GM23338 (cell line): ENCODE results near the gene LIPM. TPM values are rescaled to one million over a fixed set of nuclear protein-coding genes. Genes with fewer than 3 reads are reported as not detected.

Source experiments
- ATAC-seq: fragments of 200-7000 bp; cut with Tn5 transposase; 3 replicates; pipeline ENCODE4 v1.9.1; 2020
- DNase-seq: peaks from one replicate; pipeline ENCODE4 v3.0.0-alpha.2; 2015; ENCODE audit warnings: low spot score
- H2AFZ ChIP-seq: fragments of 200-600 bp; sonication (generic); 2 replicates; pipeline ENCODE4 v1.8.0; 2016; ENCODE audit warnings: antibody characterized with exemption, mild to moderate bottlenecking, moderate library complexity
- H3F3A ChIP-seq: fragments of 200-600 bp; sonication (generic); replicated peaks from 2 replicates; pipeline ENCODE4 v1.8.0; 2017; ENCODE audit warnings: antibody characterized with exemption, mixed run types, low read depth
- H3K27ac ChIP-seq: fragments of 200-600 bp; sonication (generic); 2 replicates; pipeline ENCODE4 v1.6.1; 2016; ENCODE audit warnings: low read depth
- H3K27me3 ChIP-seq: fragments of 200-600 bp; sonication (generic); 2 replicates; pipeline ENCODE4 v1.8.0; 2016; ENCODE audit warnings: mild to moderate bottlenecking, mixed run types, moderate library complexity; ENCODE audit not compliant: insufficient read depth
- H3K36me3 ChIP-seq: fragments of 200-600 bp; sonication (generic); 2 replicates; pipeline ENCODE4 v1.8.0; 2016; ENCODE audit warnings: mild to moderate bottlenecking; ENCODE audit not compliant: insufficient read depth
- H3K4me1 ChIP-seq: fragments of 200-600 bp; sonication (generic); 2 replicates; pipeline ENCODE4 v1.8.0; 2016; ENCODE audit warnings: mild to moderate bottlenecking, moderate library complexity; ENCODE audit not compliant: insufficient read depth
- H3K4me2 ChIP-seq: fragments of 200-600 bp; sonication (generic); 2 replicates; pipeline ENCODE4 v1.7.1; 2017; ENCODE audit warnings: mixed run types
- H3K4me3 ChIP-seq: fragments of 200-600 bp; sonication (generic); 2 replicates; pipeline ENCODE4 v1.6.1; 2016; ENCODE audit warnings: mixed run types
- H3K79me2 ChIP-seq: fragments of 200-600 bp; sonication (generic); replicated peaks from 2 replicates; pipeline ENCODE4 v1.8.0; 2017; ENCODE audit warnings: mild to moderate bottlenecking; ENCODE audit not compliant: insufficient read depth
- H3K9me2 ChIP-seq: fragments of 200-600 bp; sonication (generic); 2 replicates; pipeline ENCODE4 v1.8.0; 2017; ENCODE audit not compliant: insufficient read depth
- H4K20me1 ChIP-seq: fragments of 200-600 bp; sonication (generic); replicated peaks from 2 replicates; pipeline ENCODE4 v1.8.0; 2017; ENCODE audit warnings: mild to moderate bottlenecking; ENCODE audit not compliant: insufficient read depth
- H3K27ac Mint-ChIP-seq: 2 replicates; pipeline ENCODE4 v1.8.0; 2020; ENCODE audit warnings: inconsistent platforms, mild to moderate bottlenecking, moderate library complexity, mixed read lengths
- H3K27me3 Mint-ChIP-seq: 3 replicates; pipeline ENCODE4 v1.8.0; 2022; ENCODE audit warnings: low read depth, mild to moderate bottlenecking, moderate library complexity, mixed read lengths, inconsistent platforms; ENCODE audit not compliant: insufficient read depth, poor library complexity
- H3K36me3 Mint-ChIP-seq: 3 replicates; pipeline ENCODE4 v1.8.0; 2021; ENCODE audit warnings: low read depth, mild to moderate bottlenecking, inconsistent platforms, moderate library complexity, mixed read lengths
- H3K4me1 Mint-ChIP-seq: 3 replicates; pipeline ENCODE4 v1.8.0; 2020; ENCODE audit warnings: mild to moderate bottlenecking, inconsistent platforms, mixed read lengths
- H3K4me3 Mint-ChIP-seq: 3 replicates; pipeline ENCODE4 v1.8.0; 2021; ENCODE audit warnings: moderate library complexity, mild to moderate bottlenecking, inconsistent platforms, mixed read lengths
- H3K9me3 Mint-ChIP-seq: 3 replicates; pipeline ENCODE4 v1.8.0; 2020; ENCODE audit warnings: moderate library complexity, mild to moderate bottlenecking, inconsistent platforms, mixed read lengths
- CREB1 ChIP-seq: fragments of 250-450 bp; sonication (Bioruptor Pico); IDR thresholded peaks from 2 replicates; pipeline ENCODE4 v1.5.0; 2020; ENCODE audit warnings: low read depth, mild to moderate bottlenecking, moderate library complexity
- EZH2 ChIP-seq: fragments of 200-600 bp; sonication (generic); IDR thresholded peaks from one replicate; pipeline ENCODE4 v1.8.0; 2017; ENCODE audit warnings: antibody characterized with exemption, mild to moderate bottlenecking, low read depth; ENCODE audit not compliant: unreplicated experiment
- EZH2phosphoT487 ChIP-seq: fragments of 200-600 bp; sonication (generic); IDR thresholded peaks from one replicate; pipeline ENCODE4 v1.8.1; 2018; ENCODE audit warnings: antibody characterized with exemption; ENCODE audit not compliant: unreplicated experiment
- JUNB ChIP-seq: IDR thresholded peaks from one replicate; pipeline ENCODE4 v1.6.1; 2016; ENCODE audit warnings: antibody characterized with exemption; ENCODE audit not compliant: unreplicated experiment
- NANOG ChIP-seq: IDR thresholded peaks from 2 replicates; pipeline ENCODE4 v1.6.1; 2016; ENCODE audit warnings: antibody characterized with exemption, borderline replicate concordance
- POLR2AphosphoS5 ChIP-seq: IDR thresholded peaks from 2 replicates; pipeline ENCODE4 v1.6.1; 2016; ENCODE audit warnings: antibody characterized with exemption, low read depth
- STAT1 ChIP-seq: IDR thresholded peaks from one replicate; pipeline ENCODE4 v1.6.1; 2016; ENCODE audit warnings: antibody characterized with exemption; ENCODE audit not compliant: unreplicated experiment
- ZNF114 ChIP-seq: fragments of 250-450 bp; sonication (Bioruptor Pico); IDR thresholded peaks from 2 replicates; pipeline ENCODE4 v1.5.0; 2020; ENCODE audit warnings: mild to moderate bottlenecking, moderate library complexity
- ZNF331 ChIP-seq: fragments of 250-450 bp; sonication (Bioruptor Pico); IDR thresholded peaks from 2 replicates; pipeline ENCODE4 v1.5.0; 2020; ENCODE audit warnings: low read depth, mild to moderate bottlenecking, moderate library complexity
- polyA plus RNA-seq: library from polyadenylated mRNA; unstranded; fragments of >200 nt; fragmentation: Nextera tagmentation; extraction: Ambion mirVana; gene quantifications from 2 replicates; pipeline ENCODE4 v1.2.1, GENCODE V29; 2016
- total RNA-seq: library from RNA; depleted of rRNA; stranded (reverse); fragments of >200 nt; shearing (Covaris generic); gene quantifications from 2 replicates; pipeline ENCODE4 v1.2.3, GENCODE V29; 2014
- TF ChIP-seq, protein P1 (sequence below): fragments of 250-450 bp; sonication (Bioruptor Pico); IDR thresholded peaks from 2 replicates; pipeline ENCODE4 v1.5.0; 2020; ENCODE audit warnings: mild to moderate bottlenecking, moderate library complexity
- TF ChIP-seq, protein P2 (sequence below): IDR thresholded peaks from 2 replicates; pipeline ENCODE4 v1.6.1; 2016; ENCODE audit warnings: antibody characterized with exemption
- TF ChIP-seq, protein P3 (sequence below), 2 experiments: fragments of 200-600 bp in 1 of 2; sonication (generic) in 1 of 2; conservative IDR thresholded peaks; 2 replicates each; pipeline versions ENCODE4 v1.5.1 to v1.6.1; 2016 to 2017; ENCODE audit warnings: antibody characterized with exemption in 2 of 2, low read depth in 2 of 2, mild to moderate bottlenecking in 2 of 2, moderate library complexity in 1 of 2
- TF ChIP-seq, protein P4 (sequence below): IDR thresholded peaks from one replicate; pipeline ENCODE4 v1.6.1; 2018; ENCODE audit warnings: antibody characterized with exemption; ENCODE audit not compliant: unreplicated experiment

LIPM gene
- total and polyA plus RNA-seq, 2 experiments from 2014 or later = not detected

DNA sequence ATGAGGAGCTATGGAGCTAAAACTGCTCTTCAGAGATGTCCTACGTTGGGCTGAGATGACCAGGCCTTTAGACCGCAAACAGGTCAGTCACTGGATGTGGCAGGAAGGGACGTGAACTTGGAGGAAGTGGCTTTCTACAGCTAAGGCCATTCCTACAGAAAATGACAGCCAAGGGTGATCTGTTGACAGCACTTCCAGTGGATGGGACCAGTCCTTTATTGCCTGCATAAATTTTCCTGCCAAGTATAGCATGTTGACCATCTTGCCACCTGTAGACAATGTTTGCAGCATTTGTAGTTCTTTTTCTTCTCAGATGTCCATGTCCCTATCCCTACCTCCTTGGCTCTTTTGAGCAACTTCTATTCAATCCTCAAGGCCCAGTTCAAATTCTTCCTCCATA, 3.4 kb downstream of the LIPM start:
- no peak for DNase-seq
- Histone ChIP-seq H3K4me3 (no peak overlapping the region), H3F3A (no peaks in the 10 kb centered on the region), H3K9me2 (no peaks in the 10 kb centered on the region), H2AFZ (no peak overlapping the region), H3K4me1 (no peaks in the 10 kb centered on the region), H3K27ac (no peak overlapping the region), H3K4me2 (no peak overlapping the region), H3K36me3 (no peaks in the 10 kb centered on the region), H3K27me3 (no peaks in the 10 kb centered on the region), H3K79me2 (no peaks in the 10 kb centered on the region), H4K20me1 (no peaks in the 10 kb centered on the region)
- Mint-ChIP-seq H3K4me1 (peaks cover 9% of the 10 kb centered on the region; the same call in 2 of the 3 replicates), H3K27ac (no peak overlapping the region), H3K9me3 (no peaks in the 10 kb centered on the region), H3K36me3 (no peaks in the 10 kb centered on the region), H3K27me3 (no peaks in the 10 kb centered on the region), H3K4me3 (no peak overlapping the region)
- no peak for ATAC-seq
- TF ChIP-seq EZH2phosphoT487 = no peak
- TF ChIP-seq, protein P1, sequence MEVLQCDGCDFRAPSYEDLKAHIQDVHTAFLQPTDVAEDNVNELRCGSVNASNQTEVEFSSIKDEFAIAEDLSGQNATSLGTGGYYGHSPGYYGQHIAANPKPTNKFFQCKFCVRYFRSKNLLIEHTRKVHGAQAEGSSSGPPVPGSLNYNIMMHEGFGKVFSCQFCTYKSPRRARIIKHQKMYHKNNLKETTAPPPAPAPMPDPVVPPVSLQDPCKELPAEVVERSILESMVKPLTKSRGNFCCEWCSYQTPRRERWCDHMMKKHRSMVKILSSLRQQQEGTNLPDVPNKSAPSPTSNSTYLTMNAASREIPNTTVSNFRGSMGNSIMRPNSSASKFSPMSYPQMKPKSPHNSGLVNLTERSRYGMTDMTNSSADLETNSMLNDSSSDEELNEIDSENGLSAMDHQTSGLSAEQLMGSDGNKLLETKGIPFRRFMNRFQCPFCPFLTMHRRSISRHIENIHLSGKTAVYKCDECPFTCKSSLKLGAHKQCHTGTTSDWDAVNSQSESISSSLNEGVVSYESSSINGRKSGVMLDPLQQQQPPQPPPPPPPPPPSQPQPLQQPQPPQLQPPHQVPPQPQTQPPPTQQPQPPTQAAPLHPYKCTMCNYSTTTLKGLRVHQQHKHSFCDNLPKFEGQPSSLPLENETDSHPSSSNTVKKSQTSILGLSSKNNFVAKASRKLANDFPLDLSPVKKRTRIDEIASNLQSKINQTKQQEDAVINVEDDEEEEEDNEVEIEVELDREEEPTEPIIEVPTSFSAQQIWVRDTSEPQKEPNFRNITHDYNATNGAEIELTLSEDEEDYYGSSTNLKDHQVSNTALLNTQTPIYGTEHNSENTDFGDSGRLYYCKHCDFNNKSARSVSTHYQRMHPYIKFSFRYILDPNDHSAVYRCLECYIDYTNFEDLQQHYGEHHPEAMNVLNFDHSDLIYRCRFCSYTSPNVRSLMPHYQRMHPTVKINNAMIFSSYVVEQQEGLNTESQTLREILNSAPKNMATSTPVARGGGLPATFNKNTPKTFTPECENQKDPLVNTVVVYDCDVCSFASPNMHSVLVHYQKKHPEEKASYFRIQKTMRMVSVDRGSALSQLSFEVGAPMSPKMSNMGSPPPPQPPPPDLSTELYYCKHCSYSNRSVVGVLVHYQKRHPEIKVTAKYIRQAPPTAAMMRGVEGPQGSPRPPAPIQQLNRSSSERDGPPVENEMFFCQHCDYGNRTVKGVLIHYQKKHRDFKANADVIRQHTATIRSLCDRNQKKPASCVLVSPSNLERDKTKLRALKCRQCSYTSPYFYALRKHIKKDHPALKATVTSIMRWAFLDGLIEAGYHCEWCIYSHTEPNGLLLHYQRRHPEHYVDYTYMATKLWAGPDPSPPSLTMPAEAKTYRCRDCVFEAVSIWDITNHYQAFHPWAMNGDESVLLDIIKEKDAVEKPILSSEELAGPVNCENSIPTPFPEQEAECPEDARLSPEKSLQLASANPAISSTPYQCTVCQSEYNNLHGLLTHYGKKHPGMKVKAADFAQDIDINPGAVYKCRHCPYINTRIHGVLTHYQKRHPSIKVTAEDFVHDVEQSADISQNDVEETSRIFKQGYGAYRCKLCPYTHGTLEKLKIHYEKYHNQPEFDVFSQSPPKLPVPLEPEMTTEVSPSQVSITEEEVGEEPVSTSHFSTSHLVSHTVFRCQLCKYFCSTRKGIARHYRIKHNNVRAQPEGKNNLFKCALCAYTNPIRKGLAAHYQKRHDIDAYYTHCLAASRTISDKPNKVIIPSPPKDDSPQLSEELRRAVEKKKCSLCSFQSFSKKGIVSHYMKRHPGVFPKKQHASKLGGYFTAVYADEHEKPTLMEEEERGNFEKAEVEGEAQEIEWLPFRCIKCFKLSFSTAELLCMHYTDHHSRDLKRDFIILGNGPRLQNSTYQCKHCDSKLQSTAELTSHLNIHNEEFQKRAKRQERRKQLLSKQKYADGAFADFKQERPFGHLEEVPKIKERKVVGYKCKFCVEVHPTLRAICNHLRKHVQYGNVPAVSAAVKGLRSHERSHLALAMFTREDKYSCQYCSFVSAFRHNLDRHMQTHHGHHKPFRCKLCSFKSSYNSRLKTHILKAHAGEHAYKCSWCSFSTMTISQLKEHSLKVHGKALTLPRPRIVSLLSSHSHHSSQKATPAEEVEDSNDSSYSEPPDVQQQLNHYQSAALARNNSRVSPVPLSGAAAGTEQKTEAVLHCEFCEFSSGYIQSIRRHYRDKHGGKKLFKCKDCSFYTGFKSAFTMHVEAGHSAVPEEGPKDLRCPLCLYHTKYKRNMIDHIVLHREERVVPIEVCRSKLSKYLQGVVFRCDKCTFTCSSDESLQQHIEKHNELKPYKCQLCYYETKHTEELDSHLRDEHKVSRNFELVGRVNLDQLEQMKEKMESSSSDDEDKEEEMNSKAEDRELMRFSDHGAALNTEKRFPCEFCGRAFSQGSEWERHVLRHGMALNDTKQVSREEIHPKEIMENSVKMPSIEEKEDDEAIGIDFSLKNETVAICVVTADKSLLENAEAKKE (CRISPR knock-in tag) = no peak
- TF ChIP-seq EZH2 = no peak
- TF ChIP-seq, protein P2, sequence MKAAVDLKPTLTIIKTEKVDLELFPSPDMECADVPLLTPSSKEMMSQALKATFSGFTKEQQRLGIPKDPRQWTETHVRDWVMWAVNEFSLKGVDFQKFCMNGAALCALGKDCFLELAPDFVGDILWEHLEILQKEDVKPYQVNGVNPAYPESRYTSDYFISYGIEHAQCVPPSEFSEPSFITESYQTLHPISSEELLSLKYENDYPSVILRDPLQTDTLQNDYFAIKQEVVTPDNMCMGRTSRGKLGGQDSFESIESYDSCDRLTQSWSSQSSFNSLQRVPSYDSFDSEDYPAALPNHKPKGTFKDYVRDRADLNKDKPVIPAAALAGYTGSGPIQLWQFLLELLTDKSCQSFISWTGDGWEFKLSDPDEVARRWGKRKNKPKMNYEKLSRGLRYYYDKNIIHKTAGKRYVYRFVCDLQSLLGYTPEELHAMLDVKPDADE = no peak
- no peak for TF ChIP-seq JUNB
- TF ChIP-seq STAT1 = no peak
- no peak for TF ChIP-seq ZNF331 (CRISPR knock-in tag)
- TF ChIP-seq POLR2AphosphoS5 = no peak
- no peak for TF ChIP-seq CREB1
- TF ChIP-seq, protein P3, sequence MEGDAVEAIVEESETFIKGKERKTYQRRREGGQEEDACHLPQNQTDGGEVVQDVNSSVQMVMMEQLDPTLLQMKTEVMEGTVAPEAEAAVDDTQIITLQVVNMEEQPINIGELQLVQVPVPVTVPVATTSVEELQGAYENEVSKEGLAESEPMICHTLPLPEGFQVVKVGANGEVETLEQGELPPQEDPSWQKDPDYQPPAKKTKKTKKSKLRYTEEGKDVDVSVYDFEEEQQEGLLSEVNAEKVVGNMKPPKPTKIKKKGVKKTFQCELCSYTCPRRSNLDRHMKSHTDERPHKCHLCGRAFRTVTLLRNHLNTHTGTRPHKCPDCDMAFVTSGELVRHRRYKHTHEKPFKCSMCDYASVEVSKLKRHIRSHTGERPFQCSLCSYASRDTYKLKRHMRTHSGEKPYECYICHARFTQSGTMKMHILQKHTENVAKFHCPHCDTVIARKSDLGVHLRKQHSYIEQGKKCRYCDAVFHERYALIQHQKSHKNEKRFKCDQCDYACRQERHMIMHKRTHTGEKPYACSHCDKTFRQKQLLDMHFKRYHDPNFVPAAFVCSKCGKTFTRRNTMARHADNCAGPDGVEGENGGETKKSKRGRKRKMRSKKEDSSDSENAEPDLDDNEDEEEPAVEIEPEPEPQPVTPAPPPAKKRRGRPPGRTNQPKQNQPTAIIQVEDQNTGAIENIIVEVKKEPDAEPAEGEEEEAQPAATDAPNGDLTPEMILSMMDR (conservative IDR thresholded peaks at IDR 0.05; ENCODE audit: low read depth in 2 of 2) = no peak
- no peak for TF ChIP-seq NANOG
- no peak for TF ChIP-seq ZNF114 (CRISPR knock-in tag)
- TF ChIP-seq, protein P4, sequence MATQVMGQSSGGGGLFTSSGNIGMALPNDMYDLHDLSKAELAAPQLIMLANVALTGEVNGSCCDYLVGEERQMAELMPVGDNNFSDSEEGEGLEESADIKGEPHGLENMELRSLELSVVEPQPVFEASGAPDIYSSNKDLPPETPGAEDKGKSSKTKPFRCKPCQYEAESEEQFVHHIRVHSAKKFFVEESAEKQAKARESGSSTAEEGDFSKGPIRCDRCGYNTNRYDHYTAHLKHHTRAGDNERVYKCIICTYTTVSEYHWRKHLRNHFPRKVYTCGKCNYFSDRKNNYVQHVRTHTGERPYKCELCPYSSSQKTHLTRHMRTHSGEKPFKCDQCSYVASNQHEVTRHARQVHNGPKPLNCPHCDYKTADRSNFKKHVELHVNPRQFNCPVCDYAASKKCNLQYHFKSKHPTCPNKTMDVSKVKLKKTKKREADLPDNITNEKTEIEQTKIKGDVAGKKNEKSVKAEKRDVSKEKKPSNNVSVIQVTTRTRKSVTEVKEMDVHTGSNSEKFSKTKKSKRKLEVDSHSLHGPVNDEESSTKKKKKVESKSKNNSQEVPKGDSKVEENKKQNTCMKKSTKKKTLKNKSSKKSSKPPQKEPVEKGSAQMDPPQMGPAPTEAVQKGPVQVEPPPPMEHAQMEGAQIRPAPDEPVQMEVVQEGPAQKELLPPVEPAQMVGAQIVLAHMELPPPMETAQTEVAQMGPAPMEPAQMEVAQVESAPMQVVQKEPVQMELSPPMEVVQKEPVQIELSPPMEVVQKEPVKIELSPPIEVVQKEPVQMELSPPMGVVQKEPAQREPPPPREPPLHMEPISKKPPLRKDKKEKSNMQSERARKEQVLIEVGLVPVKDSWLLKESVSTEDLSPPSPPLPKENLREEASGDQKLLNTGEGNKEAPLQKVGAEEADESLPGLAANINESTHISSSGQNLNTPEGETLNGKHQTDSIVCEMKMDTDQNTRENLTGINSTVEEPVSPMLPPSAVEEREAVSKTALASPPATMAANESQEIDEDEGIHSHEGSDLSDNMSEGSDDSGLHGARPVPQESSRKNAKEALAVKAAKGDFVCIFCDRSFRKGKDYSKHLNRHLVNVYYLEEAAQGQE = no peak
